ENCODE results near the gene TRPM2. TPM values are rescaled to one million over a fixed set of nuclear protein-coding genes. Genes with fewer than 3 reads are reported as not detected.

Gene TRPM2
- polyA plus RNA-seq, 4 donors: 0.55 to 1.5 (median 0.77) TPM

- DNase-seq (ENCODE audit: low read depth in 4 of 4, low spot score in 3 of 4): no peak
Measured at GRCh38 chr21:44370786-44371410, 17.5 kb downstream of the TRPM2 start.

GRCh38 chr21:44371596-44371995 is 18.2 kb downstream of the TRPM2 start:
- DNase-seq (ENCODE audit: low read depth in 4 of 4, low spot score in 3 of 4): no peak

- no peak for DNase-seq (ENCODE audit: low read depth in 4 of 4, low spot score in 3 of 4)
Measured at GRCh38 chr21:44372616-44373015, 19.2 kb downstream of the TRPM2 start.

GRCh38 chr21:44374601-44375280 is 21.3 kb downstream of the TRPM2 start:
- DNase-seq (ENCODE audit: low read depth in 4 of 4, low spot score in 3 of 4): no peak

- no peak for DNase-seq (ENCODE audit: low read depth in 4 of 4, low spot score in 3 of 4)
Measured at GRCh38 chr21:44375281-44375651, 21.8 kb downstream of the TRPM2 start.

GRCh38 chr21:44375761-44376241 is 22.4 kb downstream of the TRPM2 start:
- DNase-seq (ENCODE audit: low read depth in 4 of 4, low spot score in 3 of 4): no peak

GRCh38 chr21:44376606-44377005 is 23.2 kb downstream of the TRPM2 start:
- DNase-seq (ENCODE audit: low read depth in 4 of 4, low spot score in 3 of 4): no peak

- DNase-seq (ENCODE audit: low read depth in 4 of 4, low spot score in 3 of 4): no peak
Measured at GRCh38 chr21:44377201-44377921, 23.9 kb downstream of the TRPM2 start.

GRCh38 chr21:44377922-44378645 is 24.7 kb downstream of the TRPM2 start:
- DNase-seq (ENCODE audit: low read depth in 4 of 4, low spot score in 3 of 4): no peak

- DNase-seq (ENCODE audit: low read depth in 4 of 4, low spot score in 3 of 4): no peak
Measured at GRCh38 chr21:44378646-44379514, 25.5 kb downstream of the TRPM2 start.

- DNase-seq (ENCODE audit: low read depth in 4 of 4, low spot score in 3 of 4): no peak
Measured at GRCh38 chr21:44379515-44379848, 26.1 kb downstream of the TRPM2 start.

GRCh38 chr21:44379991-44380865 is 26.8 kb downstream of the TRPM2 start:
- no peak for DNase-seq (ENCODE audit: low read depth in 4 of 4, low spot score in 3 of 4)

- DNase-seq (ENCODE audit: low read depth in 4 of 4, low spot score in 3 of 4): no peak
Measured at GRCh38 chr21:44380876-44381275, 27.5 kb downstream of the TRPM2 start.

- DNase-seq (ENCODE audit: low read depth in 4 of 4, low spot score in 3 of 4): no peak
Measured at GRCh38 chr21:44381874-44382273, 28.5 kb downstream of the TRPM2 start.

- no peak for DNase-seq (ENCODE audit: low read depth in 4 of 4, low spot score in 3 of 4)
Measured at GRCh38 chr21:44382536-44382935, 29.1 kb downstream of the TRPM2 start.

GRCh38 chr21:44383216-44383615 is 29.8 kb downstream of the TRPM2 start:
- no peak for DNase-seq (ENCODE audit: low read depth in 4 of 4, low spot score in 3 of 4)

GRCh38 chr21:44384968-44385367 is 31.5 kb downstream of the TRPM2 start:
- DNase-seq (ENCODE audit: low read depth in 4 of 4, low spot score in 3 of 4): no peak

GRCh38 chr21:44389335-44389734 is 35.9 kb downstream of the TRPM2 start:
- no peak for DNase-seq (ENCODE audit: low read depth in 4 of 4, low spot score in 3 of 4)

GRCh38 chr21:44390886-44391285 is 37.5 kb downstream of the TRPM2 start:
- no peak for DNase-seq (ENCODE audit: low read depth in 4 of 4, low spot score in 3 of 4)
